Measurements from ENCODE around the gene SYTL3.

GRCh38 chr6:158684745-158685324 is 35.0 kb downstream of the SYTL3 start:
- no peak for TF ChIP-seq CTCF (IDR thresholded peaks at IDR 0.05)
- TF ChIP-seq POLR2A (IDR thresholded peaks at IDR 0.05): no peak

Data from stomach (tissue), 4 donors.